ENCODE results near the gene ADAP2.

DNA sequence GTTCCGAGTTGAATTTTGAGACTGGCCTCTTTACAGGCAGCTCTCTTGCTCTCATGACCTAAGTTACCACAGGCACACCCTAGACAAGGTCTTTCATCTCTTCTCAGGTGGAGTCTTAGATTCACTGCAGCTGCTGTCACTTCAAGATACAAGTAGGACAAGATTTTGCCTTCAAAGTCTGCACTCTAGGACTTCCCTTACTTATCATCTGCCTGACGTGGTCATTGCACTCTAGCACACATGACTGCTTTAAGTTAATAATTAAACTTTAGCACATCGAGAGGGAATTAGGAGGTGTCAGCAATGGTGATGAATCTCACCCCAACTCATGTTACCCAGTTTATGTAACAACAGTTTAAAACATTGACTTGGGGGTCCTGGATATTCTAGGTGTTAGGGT lies 74.7 kb downstream of the ADAP2 start:
- TF ChIP-seq, protein P1, sequence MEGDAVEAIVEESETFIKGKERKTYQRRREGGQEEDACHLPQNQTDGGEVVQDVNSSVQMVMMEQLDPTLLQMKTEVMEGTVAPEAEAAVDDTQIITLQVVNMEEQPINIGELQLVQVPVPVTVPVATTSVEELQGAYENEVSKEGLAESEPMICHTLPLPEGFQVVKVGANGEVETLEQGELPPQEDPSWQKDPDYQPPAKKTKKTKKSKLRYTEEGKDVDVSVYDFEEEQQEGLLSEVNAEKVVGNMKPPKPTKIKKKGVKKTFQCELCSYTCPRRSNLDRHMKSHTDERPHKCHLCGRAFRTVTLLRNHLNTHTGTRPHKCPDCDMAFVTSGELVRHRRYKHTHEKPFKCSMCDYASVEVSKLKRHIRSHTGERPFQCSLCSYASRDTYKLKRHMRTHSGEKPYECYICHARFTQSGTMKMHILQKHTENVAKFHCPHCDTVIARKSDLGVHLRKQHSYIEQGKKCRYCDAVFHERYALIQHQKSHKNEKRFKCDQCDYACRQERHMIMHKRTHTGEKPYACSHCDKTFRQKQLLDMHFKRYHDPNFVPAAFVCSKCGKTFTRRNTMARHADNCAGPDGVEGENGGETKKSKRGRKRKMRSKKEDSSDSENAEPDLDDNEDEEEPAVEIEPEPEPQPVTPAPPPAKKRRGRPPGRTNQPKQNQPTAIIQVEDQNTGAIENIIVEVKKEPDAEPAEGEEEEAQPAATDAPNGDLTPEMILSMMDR (IDR thresholded peaks at IDR 0.05), result no peak
- TF ChIP-seq POLR2A (IDR thresholded peaks at IDR 0.05), result no peak

Data from testis (tissue), 2 donors.